K562 (cell line): Measurements from ENCODE around the gene ENO2. TPM values are rescaled to one million over a fixed set of nuclear protein-coding genes. Genes with fewer than 3 reads are reported as not detected.

Experiments used
- CREB1 ChIP-seq, 2 experiments: sonication (generic) in 1 of 2; formaldehyde crosslinking in 1 of 2; IDR thresholded peaks; 2 replicates each; pipeline versions ENCODE4 v1.6.1 to v1.8.0; 2012 to 2022; ENCODE audit warnings: inconsistent platforms in 1 of 2, mild to moderate bottlenecking in 1 of 2, missing genetic modification reagents in 1 of 2, moderate library complexity in 1 of 2
- CREM ChIP-seq: IDR thresholded peaks from 2 replicates; pipeline ENCODE4 v1.6.1; 2014; ENCODE audit warnings: antibody characterized with exemption, low read depth
- CXXC5 ChIP-seq: fragments of 250-450 bp; sonication (Bioruptor Pico); IDR thresholded peaks from 2 replicates; pipeline ENCODE4 v1.8.0; 2022; ENCODE audit warnings: inconsistent platforms, mild to moderate bottlenecking, moderate library complexity
- HES1 ChIP-seq: fragments of 450-650 bp; IDR thresholded peaks from 2 replicates; pipeline ENCODE4 v1.6.1; 2016; ENCODE audit warnings: low read depth, mild to moderate bottlenecking, moderate library complexity
- L3MBTL2 ChIP-seq: fragments of 450-650 bp; IDR thresholded peaks from 2 replicates; pipeline ENCODE4 v1.6.1; 2016; ENCODE audit warnings: mild to moderate bottlenecking, moderate library complexity
- MTA3 ChIP-seq: fragments of 450-650 bp; formaldehyde crosslinking; IDR thresholded peaks from 2 replicates; pipeline ENCODE4 v1.6.1; 2017; ENCODE audit warnings: mild to moderate bottlenecking, borderline replicate concordance
- POLR2AphosphoS5 ChIP-seq: IDR thresholded peaks from 2 replicates; pipeline ENCODE4 v1.6.1; 2011; ENCODE audit warnings: mild to moderate bottlenecking, low read depth, low read length, moderate library complexity; ENCODE audit not compliant: control insufficient read depth, insufficient read depth
- RBM14 ChIP-seq: fragments of 200-400 bp; formaldehyde crosslinking; IDR thresholded peaks from 2 replicates; pipeline ENCODE4 v1.6.1; 2018; ENCODE audit warnings: low read depth, mild to moderate bottlenecking, low read length, moderate library complexity, borderline replicate concordance; ENCODE audit not compliant: insufficient read depth
- RNF2 ChIP-seq: sonication (generic); IDR thresholded peaks from 2 replicates; pipeline ENCODE4 v1.6.1; 2016
- SETDB1 ChIP-seq: IDR thresholded peaks from one replicate; pipeline ENCODE4 v1.6.1; 2012; ENCODE audit warnings: low read length, control low read depth, inconsistent platforms
- SIX5 ChIP-seq, 2 experiments: IDR thresholded peaks; 2 replicates each; pipeline ENCODE4 v1.6.1; 2011; ENCODE audit warnings: low read length in 2 of 2, borderline replicate concordance in 1 of 2, low read depth in 1 of 2, mild to moderate bottlenecking in 1 of 2, moderate library complexity in 1 of 2; ENCODE audit not compliant: insufficient read depth in 1 of 2
- SMAD4 ChIP-seq: fragments of 250-450 bp; sonication (Bioruptor Pico); conservative IDR thresholded peaks from 2 replicates; pipeline ENCODE4 v1.8.0; 2021; ENCODE audit warnings: inconsistent platforms, mild to moderate bottlenecking, moderate library complexity
- TEAD4 ChIP-seq, 2 experiments: sonication (generic) in 1 of 2; formaldehyde crosslinking in 1 of 2; IDR thresholded peaks; 2 replicates each; pipeline versions ENCODE4 v1.6.1 to v1.8.0; 2012 to 2022; ENCODE audit warnings: borderline replicate concordance in 1 of 2, inconsistent platforms in 1 of 2, low read length in 1 of 2, mild to moderate bottlenecking in 1 of 2, missing genetic modification reagents in 1 of 2
- ZBTB2 ChIP-seq: fragments of 450-650 bp; IDR thresholded peaks from 2 replicates; pipeline ENCODE4 v1.6.1; 2016; ENCODE audit warnings: antibody characterized with exemption
- ZBTB26 ChIP-seq: fragments of 450-650 bp; formaldehyde crosslinking; IDR thresholded peaks from 2 replicates; pipeline ENCODE4 v1.4.0; 2022; ENCODE audit warnings: missing genetic modification characterization
- ZFPM2 ChIP-seq: fragments of 250-450 bp; sonication (Bioruptor Pico); IDR thresholded peaks from 2 replicates; pipeline ENCODE4 v1.5.1; 2022; ENCODE audit warnings: mild to moderate bottlenecking
- ZHX1 ChIP-seq: fragments of 150-350 bp; conservative IDR thresholded peaks from 2 replicates; pipeline ENCODE4 v1.6.1; 2014; ENCODE audit warnings: low read length
- ZKSCAN3 ChIP-seq: fragments of 250-450 bp; sonication (Bioruptor Pico); IDR thresholded peaks from 2 replicates; pipeline ENCODE4 v1.4.0; 2020
- ZNF175 ChIP-seq: fragments of 200-800 bp; sonication (Bioruptor generic); IDR thresholded peaks from 2 replicates; pipeline ENCODE4 v1.6.1; 2016; ENCODE audit warnings: low read depth, mild to moderate bottlenecking, missing genetic modification characterization, missing compliant biosample characterization
- polyA plus RNA-seq, 8 experiments: library from polyadenylated mRNA; depleted of rRNA in 4 of 8; stranded (reverse) in 5 of 8; unstranded in 3 of 8; fragments of >200 nt; fragmentation: Nextera tagmentation in 2 of 8; fragmentation: Illumina TruSeq in 1 of 8; extraction: Ambion mirVana in 2 of 8; extraction: Trizol in 1 of 8; gene quantifications; 2 replicates each; pipeline versions ENCODE4 v1.2.1 to v1.2.3, GENCODE V29; 2011 to 2014; ENCODE audit warnings: inconsistent platforms in 1 of 8, missing spikeins in 1 of 8
- total RNA-seq, 7 experiments: library from RNA; depleted of rRNA in 6 of 7; stranded (reverse); fragments of >200 nt in 6 of 7; fragmentation: Illumina TruSeq in 2 of 7; extraction: Trizol in 2 of 7; gene quantifications; 2 replicates each; pipeline versions ENCODE4 v1.2.1 to v1.2.3, GENCODE V29; 2011 to 2021; ENCODE audit warnings: low replicate concordance in 1 of 7
- TF ChIP-seq, protein P1 (sequence below): fragments of 250-450 bp; sonication (Bioruptor Pico); IDR thresholded peaks from 2 replicates; pipeline ENCODE4 v1.8.0; 2021; ENCODE audit warnings: borderline replicate concordance, mild to moderate bottlenecking, moderate library complexity; ENCODE audit not compliant: poor library complexity, severe bottlenecking

The ENO2 gene
- total and polyA plus RNA-seq, 9 of the 15 experiments (the other 6 are each of a cell fraction or from before 2014, with no cell fraction given), result 10.9 to 43.3 (median 21.0) TPM

DNA sequence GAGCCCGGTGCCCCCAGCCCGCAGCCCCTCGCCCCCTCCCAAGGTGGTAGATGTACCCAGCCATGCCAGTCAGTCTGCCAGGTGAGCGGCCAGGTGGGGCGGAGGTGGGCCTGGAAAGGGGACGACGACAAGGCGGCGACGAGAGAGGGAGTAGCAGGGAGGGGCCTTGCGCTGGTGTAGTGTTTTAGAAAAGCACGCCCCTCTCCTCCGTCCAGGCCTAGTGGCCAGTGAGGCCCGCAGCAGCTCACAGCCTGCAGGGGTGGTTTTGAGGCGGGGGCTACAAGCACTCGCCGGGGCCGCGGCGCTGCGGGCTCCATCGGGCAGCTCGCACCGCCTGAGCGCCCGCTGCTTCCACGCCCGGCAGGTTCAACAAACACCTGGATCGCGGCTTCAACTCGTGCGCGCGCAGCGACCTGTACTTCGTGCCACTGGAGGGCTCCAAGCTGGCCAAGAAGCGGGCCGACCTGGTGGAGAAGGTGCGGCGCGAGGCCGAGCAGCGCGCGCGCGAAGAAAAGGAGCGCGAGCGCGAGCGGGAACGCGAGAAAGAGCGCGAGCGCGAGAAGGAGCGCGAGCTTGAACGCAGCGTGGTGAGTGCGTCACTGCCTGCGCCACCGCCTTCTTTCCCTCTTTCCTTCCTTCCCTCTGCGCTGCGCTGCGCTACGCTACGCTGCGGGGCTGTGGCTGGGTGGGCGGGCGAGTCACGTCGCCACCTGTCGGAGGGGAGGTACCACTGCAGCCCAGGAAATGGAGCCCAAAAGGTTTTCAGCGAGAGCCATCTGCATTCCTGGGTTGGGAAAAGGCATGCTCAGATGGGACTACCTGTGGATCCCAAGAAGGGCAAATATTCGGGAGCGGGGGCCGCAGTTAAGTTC lies 23.3 kb downstream of the ENO2 start (continued):
- TF ChIP-seq, protein P1, sequence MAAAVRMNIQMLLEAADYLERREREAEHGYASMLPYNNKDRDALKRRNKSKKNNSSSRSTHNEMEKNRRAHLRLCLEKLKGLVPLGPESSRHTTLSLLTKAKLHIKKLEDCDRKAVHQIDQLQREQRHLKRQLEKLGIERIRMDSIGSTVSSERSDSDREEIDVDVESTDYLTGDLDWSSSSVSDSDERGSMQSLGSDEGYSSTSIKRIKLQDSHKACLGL (CRISPR knock-in tag), result no peak
- TF ChIP-seq ZHX1 (peak; percentile 81), SETDB1 (peak; percentile 70), RNF2 (peak; percentile 68; the same call in 1 of the 2 replicates), MTA3 (peak; percentile 74; the same call in 1 of the 2 replicates), ZFPM2 (CRISPR knock-in tag) (no peak), L3MBTL2 (peak; percentile 81), HES1 (no peak), RBM14 (no peak), ZKSCAN3 (CRISPR knock-in tag) (no peak), TEAD4 (IDR thresholded peaks at IDR 0.05; ENCODE audit: low read length) (peak; percentile 55), TEAD4 (CRISPR knock-in tag; IDR thresholded peaks at IDR 0.05; ENCODE audit: borderline replicate concordance) (no peak), POLR2AphosphoS5 (peak; percentile 24; the same call in 1 of the 2 replicates), CXXC5 (peak; percentile 97), CREM (peak; percentile 99), SMAD4 (CRISPR knock-in tag) (0 out of 2 replicates have a peak, but pooled peaks have one; percentile 40), ZNF175 (CRISPR knock-in tag) (no peak), ZBTB2 (peak; percentile 75), SIX5 (IDR thresholded peaks at IDR 0.05; ENCODE audit: borderline replicate concordance in 1 of 2, insufficient read depth in 1 of 2, low read depth in 1 of 2, low read length in 2 of 2) (no peak; a peak in 1 of 4 replicates), CREB1 (IDR thresholded peaks at IDR 0.05) (peak; percentile 97), CREB1 (CRISPR knock-in tag; IDR thresholded peaks at IDR 0.05) (peak; percentile 97), ZBTB26 (CRISPR knock-in tag) (no peak)
